ENCODE results near the gene OPA1.
A peak's percentile ranks its signal among the peaks of the same experiment; 100 is the strongest.

OPA1 gene

DNA sequence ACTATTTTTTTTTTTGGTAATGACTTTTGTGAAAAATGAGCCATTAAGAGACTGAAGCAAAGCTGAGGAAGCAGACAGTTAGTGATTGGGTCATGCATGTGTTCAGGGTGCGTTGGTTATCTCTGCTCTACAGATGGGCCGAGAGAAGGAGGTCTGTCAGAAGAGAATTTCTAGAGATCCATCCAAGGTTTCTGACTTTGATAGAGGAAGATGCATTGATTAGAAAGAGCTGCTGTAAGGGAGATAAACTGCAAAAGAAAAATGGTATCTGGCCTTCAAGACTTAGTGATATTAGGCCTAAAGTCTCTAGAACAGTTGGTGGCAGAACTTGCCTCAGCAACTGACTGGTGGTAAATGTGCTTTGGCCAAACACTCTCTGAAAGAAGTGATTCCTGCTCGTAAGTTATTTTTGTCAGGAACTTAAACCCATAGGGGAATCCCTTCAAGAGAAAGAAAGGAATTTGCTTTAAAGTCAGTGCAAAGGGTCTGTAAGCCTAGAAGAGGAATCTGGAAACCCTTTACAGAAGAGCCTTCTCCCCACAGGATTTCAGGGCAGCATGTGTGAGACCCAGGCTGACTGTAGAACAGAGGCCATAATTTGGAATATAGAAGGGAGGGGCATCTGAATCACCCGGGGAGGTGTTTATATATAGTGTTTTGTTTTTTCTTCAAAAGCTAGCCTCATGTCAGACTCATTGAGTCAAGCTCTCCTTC lies 67.8 kb downstream of the OPA1 start:
- no peak for DNase-seq
- H3K27me3 Mint-ChIP-seq (ENCODE audit: low read depth, poor library complexity) = no peaks in the 10 kb centered on the region
- H3K9me3 Mint-ChIP-seq = no peaks in the 10 kb centered on the region
- TF ChIP-seq, protein P1, sequence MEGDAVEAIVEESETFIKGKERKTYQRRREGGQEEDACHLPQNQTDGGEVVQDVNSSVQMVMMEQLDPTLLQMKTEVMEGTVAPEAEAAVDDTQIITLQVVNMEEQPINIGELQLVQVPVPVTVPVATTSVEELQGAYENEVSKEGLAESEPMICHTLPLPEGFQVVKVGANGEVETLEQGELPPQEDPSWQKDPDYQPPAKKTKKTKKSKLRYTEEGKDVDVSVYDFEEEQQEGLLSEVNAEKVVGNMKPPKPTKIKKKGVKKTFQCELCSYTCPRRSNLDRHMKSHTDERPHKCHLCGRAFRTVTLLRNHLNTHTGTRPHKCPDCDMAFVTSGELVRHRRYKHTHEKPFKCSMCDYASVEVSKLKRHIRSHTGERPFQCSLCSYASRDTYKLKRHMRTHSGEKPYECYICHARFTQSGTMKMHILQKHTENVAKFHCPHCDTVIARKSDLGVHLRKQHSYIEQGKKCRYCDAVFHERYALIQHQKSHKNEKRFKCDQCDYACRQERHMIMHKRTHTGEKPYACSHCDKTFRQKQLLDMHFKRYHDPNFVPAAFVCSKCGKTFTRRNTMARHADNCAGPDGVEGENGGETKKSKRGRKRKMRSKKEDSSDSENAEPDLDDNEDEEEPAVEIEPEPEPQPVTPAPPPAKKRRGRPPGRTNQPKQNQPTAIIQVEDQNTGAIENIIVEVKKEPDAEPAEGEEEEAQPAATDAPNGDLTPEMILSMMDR (IDR thresholded peaks at IDR 0.05) = no peak
- H3K4me1 Mint-ChIP-seq = peaks cover 5% of the 10 kb centered on the region
- H3K4me3 Mint-ChIP-seq = no peak overlapping the region
- peaks cover 76% of the 10 kb centered on the region for H3K36me3 Mint-ChIP-seq (ENCODE audit: low read depth)
- peak overlapping the region; percentile 9 for H3K27ac Mint-ChIP-seq

DNA sequence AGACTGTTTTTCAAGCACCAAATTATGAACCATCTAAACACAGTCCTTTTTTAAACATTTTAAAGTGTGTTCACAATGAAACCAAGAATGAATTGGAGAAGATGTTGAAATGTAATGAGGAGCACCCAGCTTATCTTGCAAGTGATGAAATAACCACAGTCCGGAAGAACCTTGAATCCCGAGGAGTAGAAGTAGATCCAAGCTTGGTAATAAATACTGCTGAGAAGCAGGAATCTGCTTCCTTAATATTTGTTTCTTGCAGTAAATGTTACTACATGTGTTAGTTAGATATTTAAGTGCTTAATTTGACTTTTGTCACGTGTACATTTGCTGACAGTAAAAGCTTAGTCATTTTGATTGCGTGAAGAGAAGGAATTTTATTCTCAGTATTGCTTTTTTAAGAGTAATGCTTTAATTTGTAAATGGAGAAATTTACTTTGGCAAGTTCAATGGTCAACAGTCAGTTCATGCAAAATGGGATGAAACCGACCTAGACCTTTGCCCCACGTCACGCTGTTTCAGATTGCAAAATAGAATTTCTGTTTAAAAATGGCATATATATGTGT lies 69.8 kb downstream of the OPA1 start:
- H3K4me1 Mint-ChIP-seq = peaks cover 5% of the 10 kb centered on the region
- H3K36me3 Mint-ChIP-seq (ENCODE audit: low read depth) = peaks cover 66% of the 10 kb centered on the region
- TF ChIP-seq, protein P1 (IDR thresholded peaks at IDR 0.05) = no peak
- no peak overlapping the region for H3K4me3 Mint-ChIP-seq
- no peak for DNase-seq
- H3K27me3 Mint-ChIP-seq (ENCODE audit: low read depth, poor library complexity) = no peaks in the 10 kb centered on the region
- no peaks in the 10 kb centered on the region for H3K9me3 Mint-ChIP-seq
- H3K27ac Mint-ChIP-seq = no peak overlapping the region

DNA sequence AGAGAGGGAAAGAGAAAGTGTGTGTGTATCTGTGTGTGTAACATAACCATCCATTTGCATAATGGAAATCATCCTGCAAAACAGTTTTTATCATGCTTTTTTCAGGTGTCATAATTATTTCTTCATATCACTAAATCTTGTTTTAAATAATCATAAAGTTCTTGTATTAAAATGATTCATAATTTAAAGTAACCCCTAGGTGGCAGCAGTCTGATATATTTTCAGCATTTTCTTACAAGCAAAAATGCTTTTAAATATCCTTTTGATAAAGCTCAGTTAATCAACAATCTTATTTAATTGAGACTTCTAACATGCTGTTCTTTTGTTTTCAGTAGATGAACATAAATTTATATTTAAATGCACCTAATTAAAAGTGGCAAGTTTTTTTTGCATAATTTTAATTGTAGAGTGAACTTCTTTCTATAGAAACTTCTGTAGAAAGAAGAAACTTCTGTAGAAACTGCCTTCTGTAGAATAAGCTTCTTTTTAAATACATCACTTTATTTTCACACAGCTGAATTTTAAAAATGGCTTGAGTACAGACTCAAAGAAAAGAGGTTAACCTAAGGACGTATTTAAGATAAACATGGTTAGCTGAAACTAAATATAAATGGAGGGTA lies 72.5 kb downstream of the OPA1 start:
- Mint-ChIP-seq H3K27me3 (ENCODE audit: low read depth, poor library complexity) (no peaks in the 10 kb centered on the region), H3K4me3 (no peak overlapping the region), H3K36me3 (ENCODE audit: low read depth) (peaks cover 71% of the 10 kb centered on the region), H3K9me3 (no peaks in the 10 kb centered on the region), H3K27ac (no peak overlapping the region), H3K4me1 (peaks cover 4% of the 10 kb centered on the region)
- DNase-seq = no peak
- TF ChIP-seq, protein P1 (IDR thresholded peaks at IDR 0.05) = peak; percentile 57

DNA sequence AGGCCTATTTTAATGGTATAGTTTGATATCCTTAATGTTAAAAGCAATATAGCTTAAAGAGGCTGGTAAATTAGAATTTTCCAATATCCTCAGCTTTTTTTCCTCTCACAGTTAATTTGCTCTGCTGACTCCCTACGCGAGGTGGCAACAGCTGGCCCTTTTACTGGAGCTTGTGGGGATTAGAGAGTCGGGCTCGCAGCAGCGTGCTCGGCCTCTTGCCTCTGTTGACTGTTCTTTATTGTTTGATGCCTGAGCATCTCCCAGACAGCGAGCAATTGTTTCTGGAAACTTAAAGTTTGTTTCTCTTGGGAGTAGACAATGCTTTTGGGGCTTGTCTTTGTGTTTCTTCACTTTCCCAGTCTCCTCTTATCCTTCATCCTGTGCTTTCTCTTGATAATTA lies 80.8 kb downstream of the OPA1 start:
- Mint-ChIP-seq H3K36me3 (ENCODE audit: low read depth) (peaks cover 54% of the 10 kb centered on the region), H3K9me3 (no peaks in the 10 kb centered on the region), H3K4me1 (no peaks in the 10 kb centered on the region), H3K27me3 (ENCODE audit: low read depth, poor library complexity) (no peaks in the 10 kb centered on the region), H3K4me3 (no peak overlapping the region), H3K27ac (no peak overlapping the region)
- TF ChIP-seq, protein P1 (IDR thresholded peaks at IDR 0.05) = no peak
- no peak for DNase-seq

DNA sequence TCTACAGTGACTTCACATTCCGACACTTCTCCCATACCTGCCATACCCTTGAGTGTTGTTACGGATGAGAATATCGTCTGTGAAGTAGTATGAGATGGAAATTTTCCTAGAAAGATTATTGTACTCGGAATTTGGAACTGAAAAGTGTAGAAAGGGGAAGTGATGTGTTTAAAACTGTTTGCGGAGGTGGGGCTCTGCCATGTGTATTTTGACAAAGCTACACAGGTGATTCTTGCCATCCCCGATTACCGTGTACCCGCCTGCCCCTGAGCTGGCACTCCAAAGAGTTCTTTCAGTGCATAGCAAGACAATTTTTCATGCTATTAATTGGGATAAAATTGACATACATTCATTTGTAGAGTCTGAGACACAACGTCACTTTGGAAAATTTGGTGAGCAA lies 81.7 kb downstream of the OPA1 start:
- no peaks in the 10 kb centered on the region for H3K4me1 Mint-ChIP-seq
- TF ChIP-seq, protein P1 (IDR thresholded peaks at IDR 0.05) = no peak
- H3K4me3 Mint-ChIP-seq = no peak overlapping the region
- peaks cover 45% of the 10 kb centered on the region for H3K36me3 Mint-ChIP-seq (ENCODE audit: low read depth)
- DNase-seq = no peak
- H3K27me3 Mint-ChIP-seq (ENCODE audit: low read depth, poor library complexity) = no peaks in the 10 kb centered on the region
- no peaks in the 10 kb centered on the region for H3K9me3 Mint-ChIP-seq
- H3K27ac Mint-ChIP-seq = no peak overlapping the region
